Measurements from ENCODE around the gene CAD. TPM values are rescaled to one million over a fixed set of nuclear protein-coding genes. Genes with fewer than 3 reads are reported as not detected.
"Not testable (repeated sequence)": the region's sequence is repeated elsewhere in the genome, so short reads cannot be mapped to it uniquely, and the experiment has no call there.

Gene CAD
- 28.2 TPM for total RNA-seq

DNA sequence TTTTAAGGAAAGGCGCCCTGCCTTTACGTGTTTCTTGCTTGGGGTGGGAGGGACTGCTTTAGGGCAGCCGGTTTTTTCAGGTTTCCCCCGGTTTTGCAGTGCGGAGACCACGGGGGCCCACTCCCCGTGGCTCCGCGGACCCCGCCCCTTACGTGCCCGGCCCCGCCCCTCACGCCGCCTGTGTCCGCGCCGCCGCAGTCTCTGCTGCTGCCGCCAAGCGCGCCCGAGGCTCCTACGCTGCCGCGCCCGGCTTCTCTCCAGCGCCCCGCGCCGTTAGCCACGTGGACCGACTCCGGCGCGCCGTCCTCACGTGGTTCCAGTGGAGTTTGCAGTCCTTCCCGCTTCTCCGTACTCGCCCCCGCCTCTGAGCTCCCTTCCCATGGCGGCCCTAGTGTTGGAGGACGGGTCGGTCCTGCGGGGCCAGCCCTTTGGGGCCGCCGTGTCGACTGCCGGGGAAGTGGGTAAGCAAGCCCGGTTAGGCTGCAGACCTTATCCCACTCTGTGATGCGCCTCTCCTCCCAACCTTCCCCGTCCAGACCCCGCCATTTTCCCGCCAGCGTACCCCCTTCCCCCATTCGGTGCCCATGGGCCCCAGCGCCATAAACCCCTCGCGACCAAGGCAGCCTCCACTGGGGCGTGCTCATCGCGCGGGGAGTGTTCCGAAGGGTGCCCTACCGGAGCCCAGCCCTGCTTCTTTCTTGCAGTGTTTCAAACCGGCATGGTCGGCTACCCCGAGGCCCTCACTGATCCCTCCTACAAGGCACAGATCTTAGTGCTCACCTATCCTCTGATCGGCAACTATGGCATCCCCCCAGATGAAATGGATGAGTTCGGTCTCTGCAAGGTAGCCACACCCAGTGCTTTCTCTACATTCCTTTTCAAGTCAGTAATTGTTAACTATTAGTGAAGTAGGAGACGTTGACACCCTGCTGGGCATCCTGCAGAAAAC lies at the start of gene CAD:
CAD (plus strand) TSS at position 197 of the 949 bp plus-strand sequence; CDS start at position 380, 183 bp downstream.
- H3K9me3 ChIP-seq (ENCODE audit: control insufficient read depth in 3 of 3, low read length in 3 of 3): no peaks in the 10 kb centered on the region
- H3K36me3 ChIP-seq (ENCODE audit: control insufficient read depth in 3 of 3, insufficient read depth in 3 of 3, low read length in 3 of 3): peaks cover 17 to 53% (median 30%) of the 10 kb centered on the region in 3 donors
- H3K4me3 ChIP-seq (ENCODE audit: low read length in 3 of 3): peak within 1 kb of the TSS; percentile 75 to 82 (median 76)
- H3K27ac ChIP-seq (ENCODE audit: low read depth, low read length): peak within 1 kb of the TSS; percentile 49
- H3K4me1 ChIP-seq (ENCODE audit: control insufficient read depth in 3 of 3, insufficient read depth in 3 of 3, low read length in 3 of 3): peaks cover 10 to 22% (median 20%) of the 10 kb centered on the region in 3 donors
- no peaks in the 10 kb centered on the region for H3K27me3 ChIP-seq (ENCODE audit: control insufficient read depth in 3 of 3, insufficient read depth in 3 of 3, low read length in 3 of 3)
- H3K9ac ChIP-seq (ENCODE audit: low read depth in 1 of 3, low read length in 3 of 3): peak within 1 kb of the TSS; percentile 66 to 75 (median 67)

DNA sequence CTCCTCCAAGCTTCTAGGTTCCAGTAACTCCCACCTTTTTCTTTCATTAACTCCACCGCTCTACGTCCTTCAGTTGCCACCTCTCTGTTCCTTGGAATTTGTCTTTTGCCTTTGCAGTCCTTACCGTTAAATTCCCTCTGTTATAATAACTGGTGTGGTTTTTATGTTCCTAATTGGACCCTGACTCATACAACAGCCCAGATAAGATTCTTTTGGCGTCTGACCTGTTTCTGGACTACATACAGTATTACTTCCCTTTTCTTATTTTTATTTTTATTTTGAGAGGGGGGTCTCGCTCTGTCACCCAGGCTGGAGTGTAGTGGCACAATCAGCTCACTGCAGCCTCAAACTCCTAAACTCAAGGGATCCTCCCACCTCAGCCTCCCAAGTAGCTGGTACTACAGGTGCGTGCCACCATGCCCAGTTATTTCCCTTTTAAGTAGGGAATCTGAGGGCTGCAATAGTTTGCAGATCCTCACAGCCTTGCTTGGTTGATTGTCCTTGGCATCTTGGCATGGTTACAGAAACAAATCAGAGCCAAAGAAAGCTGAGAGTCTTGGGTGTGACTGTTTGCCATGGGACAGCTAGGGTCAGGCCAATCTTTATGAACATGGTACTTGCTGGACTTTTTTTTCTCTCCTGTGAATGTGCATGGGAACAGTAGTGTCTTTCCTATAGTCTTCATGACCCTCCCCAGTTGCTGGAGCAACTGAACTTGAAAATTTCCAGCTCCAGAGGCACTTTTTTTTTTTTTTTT lies 46.4 kb upstream of the CAD start:
- H3K4me1 ChIP-seq (ENCODE audit: control insufficient read depth in 3 of 3, insufficient read depth in 3 of 3, low read length in 3 of 3): peaks cover 0 to 6% (median 4%) of the 10 kb centered on the region in 3 donors
- no peak overlapping the region for H3K27ac ChIP-seq (ENCODE audit: low read depth, low read length)
- no peaks in the 10 kb centered on the region for H3K9me3 ChIP-seq (ENCODE audit: control insufficient read depth in 3 of 3, low read length in 3 of 3)
- H3K36me3 ChIP-seq (ENCODE audit: control insufficient read depth in 3 of 3, insufficient read depth in 3 of 3, low read length in 3 of 3): no peaks in the 10 kb centered on the region
- no peak overlapping the region for H3K9ac ChIP-seq (ENCODE audit: low read depth in 1 of 3, low read length in 3 of 3)
- no peak overlapping the region for H3K4me3 ChIP-seq (ENCODE audit: low read length in 3 of 3)
- no peaks in the 10 kb centered on the region for H3K27me3 ChIP-seq (ENCODE audit: control insufficient read depth in 3 of 3, insufficient read depth in 3 of 3, low read length in 3 of 3)

DNA sequence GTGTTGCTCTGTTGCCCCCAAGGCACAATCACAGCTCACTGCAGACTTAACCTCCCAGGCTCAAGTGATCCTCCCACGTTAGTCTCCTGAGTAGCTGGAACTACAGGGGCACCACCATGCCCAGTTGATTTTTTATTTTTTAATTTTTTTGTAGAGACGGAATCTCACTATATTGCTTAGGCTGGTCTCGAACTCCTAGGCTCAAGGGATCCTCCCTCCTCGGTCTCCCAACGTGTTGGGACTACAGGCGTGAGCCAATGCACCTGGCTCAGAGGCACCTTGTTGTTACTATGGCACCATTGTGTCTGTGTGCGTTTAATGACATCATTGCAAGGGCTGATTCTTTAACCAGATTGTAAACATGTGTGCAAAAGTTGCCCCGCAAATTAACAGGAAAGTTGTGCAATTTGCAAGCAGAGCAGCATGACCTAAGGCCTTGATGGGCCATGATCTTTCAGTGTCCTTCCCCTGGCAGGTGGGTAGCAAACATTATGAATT lies 45.8 kb upstream of the CAD start:
- H3K4me1 ChIP-seq (ENCODE audit: control insufficient read depth in 3 of 3, insufficient read depth in 3 of 3, low read length in 3 of 3): peaks cover 0 to 6% (median 4%) of the 10 kb centered on the region in 3 donors
- no peak overlapping the region for H3K27ac ChIP-seq (ENCODE audit: low read depth, low read length)
- no peak overlapping the region for H3K9ac ChIP-seq (ENCODE audit: low read depth in 1 of 3, low read length in 3 of 3)
- no peaks in the 10 kb centered on the region for H3K9me3 ChIP-seq (ENCODE audit: control insufficient read depth in 3 of 3, low read length in 3 of 3)
- H3K4me3 ChIP-seq (ENCODE audit: low read length in 3 of 3): no peak overlapping the region
- no peaks in the 10 kb centered on the region for H3K27me3 ChIP-seq (ENCODE audit: control insufficient read depth in 3 of 3, insufficient read depth in 3 of 3, low read length in 3 of 3)
- no peaks in the 10 kb centered on the region for H3K36me3 ChIP-seq (ENCODE audit: control insufficient read depth in 3 of 3, insufficient read depth in 3 of 3, low read length in 3 of 3)

- peaks cover 0 to 6% (median 4%) of the 10 kb centered on the region in 3 donors for H3K4me1 ChIP-seq (ENCODE audit: control insufficient read depth in 3 of 3, insufficient read depth in 3 of 3, low read length in 3 of 3)
- no peak overlapping the region for H3K4me3 ChIP-seq (ENCODE audit: low read length in 3 of 3)
- no peaks in the 10 kb centered on the region for H3K36me3 ChIP-seq (ENCODE audit: control insufficient read depth in 3 of 3, insufficient read depth in 3 of 3, low read length in 3 of 3)
- H3K27me3 ChIP-seq (ENCODE audit: control insufficient read depth in 3 of 3, insufficient read depth in 3 of 3, low read length in 3 of 3): no peaks in the 10 kb centered on the region
- no peaks in the 10 kb centered on the region for H3K9me3 ChIP-seq (ENCODE audit: control insufficient read depth in 3 of 3, low read length in 3 of 3)
- H3K27ac ChIP-seq (ENCODE audit: low read depth, low read length): no peak overlapping the region
- no peak overlapping the region for H3K9ac ChIP-seq (ENCODE audit: low read depth in 1 of 3, low read length in 3 of 3)
Measured at GRCh38 chr2:27174638-27175037, 42.5 kb upstream of the CAD start.

GRCh38 chr2:27175330-27175729 lies 41.8 kb upstream of the CAD start:
- H3K4me3 ChIP-seq (ENCODE audit: low read length in 3 of 3): no peak overlapping the region
- H3K9me3 ChIP-seq (ENCODE audit: control insufficient read depth in 3 of 3, low read length in 3 of 3): no peaks in the 10 kb centered on the region
- no peaks in the 10 kb centered on the region for H3K27me3 ChIP-seq (ENCODE audit: control insufficient read depth in 3 of 3, insufficient read depth in 3 of 3, low read length in 3 of 3)
- H3K4me1 ChIP-seq (ENCODE audit: control insufficient read depth in 3 of 3, insufficient read depth in 3 of 3, low read length in 3 of 3): no peaks in the 10 kb centered on the region
- no peak overlapping the region for H3K27ac ChIP-seq (ENCODE audit: low read depth, low read length)
- no peaks in the 10 kb centered on the region for H3K36me3 ChIP-seq (ENCODE audit: control insufficient read depth in 3 of 3, insufficient read depth in 3 of 3, low read length in 3 of 3)
- no peak overlapping the region for H3K9ac ChIP-seq (ENCODE audit: low read depth in 1 of 3, low read length in 3 of 3)

DNA sequence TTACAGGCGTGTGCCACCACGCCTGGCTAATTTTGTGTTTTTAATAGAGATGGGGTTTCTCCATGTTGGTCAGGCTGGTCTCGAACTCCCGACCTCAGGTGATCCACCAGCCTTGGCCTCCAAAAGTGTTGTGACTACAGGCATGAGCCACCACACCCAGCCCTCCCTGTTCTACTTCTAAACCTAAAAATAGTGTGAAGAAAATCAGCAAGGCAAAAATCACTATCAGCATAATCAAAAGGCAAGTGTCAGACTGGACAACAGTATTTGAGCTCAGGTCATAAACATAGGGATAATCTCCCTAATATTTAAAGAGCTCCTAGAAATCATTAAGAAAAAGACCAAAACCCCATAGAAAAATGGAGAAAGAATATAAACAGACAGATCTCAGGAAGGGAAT lies 41.4 kb upstream of the CAD start:
- H3K4me1 ChIP-seq (ENCODE audit: control insufficient read depth in 3 of 3, insufficient read depth in 3 of 3, low read length in 3 of 3); H3K27me3 ChIP-seq (ENCODE audit: control insufficient read depth in 3 of 3, insufficient read depth in 3 of 3, low read length in 3 of 3); H3K9me3 ChIP-seq (ENCODE audit: control insufficient read depth in 3 of 3, low read length in 3 of 3); H3K9ac ChIP-seq (ENCODE audit: low read depth in 1 of 3, low read length in 3 of 3); H3K36me3 ChIP-seq (ENCODE audit: control insufficient read depth in 3 of 3, insufficient read depth in 3 of 3, low read length in 3 of 3); H3K27ac ChIP-seq (ENCODE audit: low read depth, low read length); H3K4me3 ChIP-seq (ENCODE audit: low read length in 3 of 3): not testable (repeated sequence)

GRCh38 chr2:27177441-27178351 lies 39.5 kb upstream of the CAD start:
- Histone ChIP-seq H3K4me1 (ENCODE audit: control insufficient read depth in 3 of 3, insufficient read depth in 3 of 3, low read length in 3 of 3) (no peaks in the 10 kb centered on the region), H3K36me3 (ENCODE audit: control insufficient read depth in 3 of 3, insufficient read depth in 3 of 3, low read length in 3 of 3) (no peaks in the 10 kb centered on the region), H3K4me3 (ENCODE audit: low read length in 3 of 3) (no peak overlapping the region), H3K9me3 (ENCODE audit: control insufficient read depth in 3 of 3, low read length in 3 of 3) (no peaks in the 10 kb centered on the region), H3K27me3 (ENCODE audit: control insufficient read depth in 3 of 3, insufficient read depth in 3 of 3, low read length in 3 of 3) (no peaks in the 10 kb centered on the region), H3K27ac (ENCODE audit: low read depth, low read length) (no peak overlapping the region), H3K9ac (ENCODE audit: low read depth in 1 of 3, low read length in 3 of 3) (no peak overlapping the region)

GRCh38 chr2:27178469-27178868 lies 38.7 kb upstream of the CAD start:
- Histone ChIP-seq H3K36me3 (ENCODE audit: control insufficient read depth in 3 of 3, insufficient read depth in 3 of 3, low read length in 3 of 3) (no peaks in the 10 kb centered on the region), H3K27ac (ENCODE audit: low read depth, low read length) (no peak overlapping the region)

GRCh38 chr2:27179344-27180000 lies 37.7 kb upstream of the CAD start:
- Histone ChIP-seq H3K27me3 (ENCODE audit: control insufficient read depth in 3 of 3, insufficient read depth in 3 of 3, low read length in 3 of 3) (no peaks in the 10 kb centered on the region), H3K9me3 (ENCODE audit: control insufficient read depth in 3 of 3, low read length in 3 of 3) (no peaks in the 10 kb centered on the region), H3K27ac (ENCODE audit: low read depth, low read length) (no peak overlapping the region), H3K9ac (ENCODE audit: low read depth in 1 of 3, low read length in 3 of 3) (no peak overlapping the region), H3K4me1 (ENCODE audit: control insufficient read depth in 3 of 3, insufficient read depth in 3 of 3, low read length in 3 of 3) (peaks cover 0 to 12% (median 8%) of the 10 kb centered on the region in 3 donors), H3K36me3 (ENCODE audit: control insufficient read depth in 3 of 3, insufficient read depth in 3 of 3, low read length in 3 of 3) (no peaks in the 10 kb centered on the region), H3K4me3 (ENCODE audit: low read length in 3 of 3) (no peak overlapping the region)

More at GRCh38 chr2:27178469-27178868, 38.7 kb upstream of the CAD start:
- peaks cover 0 to 2% (median 0%) of the 10 kb centered on the region in 3 donors for H3K4me1 ChIP-seq (ENCODE audit: control insufficient read depth in 3 of 3, insufficient read depth in 3 of 3, low read length in 3 of 3)
- no peak overlapping the region for H3K4me3 ChIP-seq (ENCODE audit: low read length in 3 of 3)
- H3K9ac ChIP-seq (ENCODE audit: low read depth in 1 of 3, low read length in 3 of 3): no peak overlapping the region
- H3K27me3 ChIP-seq (ENCODE audit: control insufficient read depth in 3 of 3, insufficient read depth in 3 of 3, low read length in 3 of 3): no peaks in the 10 kb centered on the region
- H3K9me3 ChIP-seq (ENCODE audit: control insufficient read depth in 3 of 3, low read length in 3 of 3): no peaks in the 10 kb centered on the region

Data from skeletal muscle tissue (tissue), 4 donors.